H1 (cell line): ENCODE measurements around the gene KCNE4. TPM values are rescaled to one million over a fixed set of nuclear protein-coding genes. Genes with fewer than 3 reads are reported as not detected.

ENCODE experiments used
- CTCF ChIA-PET: fragments of 300-600 bp; sonication (Branson Sonifier 250); formaldehyde crosslinking; loops from one replicate; lab custom pipeline; 2021; ENCODE audit not compliant: partially characterized antibody; lab: Charles Lee
- POLR2A ChIA-PET: fragments of 300-600 bp; sonication (Branson Sonifier 250); formaldehyde crosslinking; loops from one replicate; lab custom pipeline; 2021; ENCODE audit warnings: inconsistent platforms; ENCODE audit not compliant: partially characterized antibody; lab: Charles Lee
- DNase-seq, 2 experiments: peaks; one replicate each; pipeline versions ENCODE4 v3.0.0 to v3.0.0-alpha.2; 2010 to 2022; ENCODE audit warnings: low spot score in 2 of 2, low read depth in 1 of 2, mixed read lengths in 1 of 2
- FAIRE-seq: peaks from 2 replicates; lab custom pipeline; 2011; peaks lifted over from hg19 to GRCh38; lab: Jason Lieb, UNC
- H2AFZ ChIP-seq: 2 replicates; pipeline ENCODE4 v1.8.1; 2012; ENCODE audit warnings: low read length, inconsistent platforms
- H2AK5ac ChIP-seq: 2 replicates; pipeline ENCODE4 v1.6.1; 2013; ENCODE audit warnings: low read depth, low read length
- H2BK120ac ChIP-seq: replicated peaks from 2 replicates; pipeline ENCODE3; 2013; ENCODE audit warnings: low read depth, low read length, inconsistent platforms
- H2BK12ac ChIP-seq: 2 replicates; pipeline ENCODE4 v1.6.1; 2013; ENCODE audit warnings: low read depth, low read length
- H2BK15ac ChIP-seq: 2 replicates; pipeline ENCODE4 v1.6.1; 2013; ENCODE audit warnings: low read length
- H2BK20ac ChIP-seq: 2 replicates; pipeline ENCODE4 v1.6.1; 2013; ENCODE audit warnings: low read length
- H2BK5ac ChIP-seq: 2 replicates; pipeline ENCODE4 v1.6.1; 2013; ENCODE audit warnings: low read depth, low read length
- H3K14ac ChIP-seq: 2 replicates; pipeline ENCODE4 v1.6.1; 2013; ENCODE audit warnings: inconsistent platforms; ENCODE audit not compliant: insufficient read length
- H3K18ac ChIP-seq: 2 replicates; pipeline ENCODE4 v1.6.1; 2013; ENCODE audit warnings: low read length; ENCODE audit errors: extremely low read depth
- H3K23ac ChIP-seq: 2 replicates; pipeline ENCODE4 v1.6.1; 2013; ENCODE audit warnings: inconsistent platforms; ENCODE audit not compliant: insufficient read length
- H3K23me2 ChIP-seq: 2 replicates; pipeline ENCODE4 v1.6.1; 2013; ENCODE audit warnings: low read depth, low read length
- H3K27ac ChIP-seq: 2 replicates; pipeline ENCODE4 v1.6.1; 2011; ENCODE audit warnings: low read depth, low read length, inconsistent platforms
- H3K27me3 ChIP-seq, 4 experiments: replicated peaks in 1 of 4; 1 replicate in 1 of 4; 2 replicates in 3 of 4; pipeline versions ENCODE4 v1.6.1 to v1.8.1; 2011 to 2013; ENCODE audit warnings: low read length in 3 of 4, mild to moderate bottlenecking in 3 of 4, inconsistent platforms in 2 of 4, mixed read lengths in 2 of 4, moderate library complexity in 1 of 4; ENCODE audit not compliant: control insufficient read depth in 3 of 4, insufficient read depth in 3 of 4; ENCODE audit errors: extremely low read depth in 1 of 4
- H3K36me3 ChIP-seq, 4 experiments: 2 replicates each; pipeline versions ENCODE4 v1.6.1 to v1.8.1; 2011 to 2013; ENCODE audit warnings: mild to moderate bottlenecking in 4 of 4, low read length in 3 of 4, moderate library complexity in 2 of 4, control low read depth in 1 of 4, inconsistent platforms in 1 of 4; ENCODE audit not compliant: insufficient read depth in 4 of 4, control insufficient read depth in 2 of 4
- H3K4ac ChIP-seq: replicated peaks from 2 replicates; pipeline ENCODE3; 2013; ENCODE audit warnings: low read length, low read depth, mixed read lengths, inconsistent platforms; ENCODE audit not compliant: insufficient read length
- H3K4me1 ChIP-seq, 4 experiments: replicated peaks in 1 of 4; 1 replicate in 1 of 4; 2 replicates in 3 of 4; pipeline versions ENCODE4 v1.6.1 to v1.8.1; 2011 to 2013; ENCODE audit warnings: low read length in 3 of 4, inconsistent platforms in 2 of 4, mixed read lengths in 1 of 4; ENCODE audit not compliant: insufficient read depth in 4 of 4, control insufficient read depth in 3 of 4
- H3K4me2 ChIP-seq, 2 experiments: 2 replicates each; pipeline versions ENCODE4 v1.6.1 to v1.8.1; 2011 to 2013; ENCODE audit warnings: low read depth in 2 of 2, low read length in 2 of 2, control low read depth in 1 of 2, inconsistent platforms in 1 of 2, mild to moderate bottlenecking in 1 of 2; ENCODE audit not compliant: insufficient read depth in 1 of 2
- H3K4me3 ChIP-seq, 4 experiments: fragments of 200-600, 300-600 bp in 1 of 4; sonication (generic), shearing (Covaris generic), sonication (Bioruptor Twin) in 1 of 4; 2 replicates each; pipeline versions ENCODE4 v1.5.1 to v1.8.1; 2011 to 2016; ENCODE audit warnings: low read length in 4 of 4, low read depth in 3 of 4, control low read depth in 2 of 4, inconsistent platforms in 2 of 4, mild to moderate bottlenecking in 2 of 4, mixed read lengths in 1 of 4, moderate library complexity in 1 of 4; ENCODE audit not compliant: insufficient read depth in 2 of 4; ENCODE audit errors: extremely low read depth in 1 of 4
- H3K56ac ChIP-seq: replicated peaks from 2 replicates; pipeline ENCODE3; 2013; ENCODE audit warnings: low read depth, mild to moderate bottlenecking, mixed read lengths, low read length, inconsistent platforms; ENCODE audit not compliant: insufficient read length
- H3K79me1 ChIP-seq: 2 replicates; pipeline ENCODE4 v1.6.1; 2013; ENCODE audit warnings: low read depth, low read length, control low read depth
- H3K79me2 ChIP-seq, 2 experiments: 2 replicates each; pipeline versions ENCODE4 v1.6.1 to v1.8.1; 2012 to 2013; ENCODE audit warnings: low read length in 2 of 2, mild to moderate bottlenecking in 2 of 2, inconsistent platforms in 1 of 2; ENCODE audit not compliant: insufficient read depth in 2 of 2, control insufficient read depth in 1 of 2
- H3K9ac ChIP-seq, 4 experiments: replicated peaks in 1 of 4; 1 replicate in 1 of 4; 2 replicates in 3 of 4; pipeline versions ENCODE4 v1.6.1 to v1.8.1; 2011 to 2013; ENCODE audit warnings: low read depth in 3 of 4, low read length in 3 of 4, control low read depth in 2 of 4, mild to moderate bottlenecking in 2 of 4, moderate library complexity in 2 of 4, inconsistent platforms in 1 of 4; ENCODE audit errors: extremely low read depth in 1 of 4
- H3K9me3 ChIP-seq, 2 experiments: 2 replicates each; pipeline versions ENCODE4 v1.6.1 to v1.8.1; 2012 to 2013; ENCODE audit warnings: mild to moderate bottlenecking in 2 of 2, moderate library complexity in 2 of 2, control low read depth in 1 of 2, inconsistent platforms in 1 of 2, low read depth in 1 of 2, low read length in 1 of 2, mixed read lengths in 1 of 2; ENCODE audit not compliant: insufficient read depth in 2 of 2
- H4K20me1 ChIP-seq, 2 experiments: replicated peaks in 1 of 2; 2 replicates each; pipeline versions ENCODE3 to v1.8.1; 2011 to 2013; ENCODE audit warnings: inconsistent platforms in 2 of 2, low read length in 2 of 2, mild to moderate bottlenecking in 1 of 2; ENCODE audit not compliant: insufficient read depth in 2 of 2, control insufficient read depth in 1 of 2
- H4K5ac ChIP-seq: 2 replicates; pipeline ENCODE4 v1.6.1; 2013; ENCODE audit warnings: low read length, low read depth, mixed read lengths, inconsistent platforms; ENCODE audit not compliant: insufficient read length
- H4K8ac ChIP-seq: 2 replicates; pipeline ENCODE4 v1.8.0; 2013; ENCODE audit warnings: mild to moderate bottlenecking, moderate library complexity, low read length, inconsistent platforms; ENCODE audit not compliant: insufficient read depth; ENCODE audit errors: extremely low read depth
- H4K91ac ChIP-seq: replicated peaks from 2 replicates; pipeline ENCODE3; 2013; ENCODE audit warnings: low read length, mixed read lengths, inconsistent platforms; ENCODE audit not compliant: insufficient read length
- HDAC6 ChIP-seq: IDR thresholded peaks from one replicate; pipeline ENCODE4 v1.7.1; 2012; ENCODE audit warnings: low read depth, mild to moderate bottlenecking, inconsistent platforms, low read length, moderate library complexity
- WGBS, 2 experiments: shearing (Covaris generic) in 1 of 2; methylation state at CpG; one replicate each; pipeline versions ENCODE4 v1.1.6 to v1.1.7; 2013 to 2015; ENCODE audit warnings: low lambda C conversion rate in 2 of 2, mixed read lengths in 2 of 2, inconsistent platforms in 1 of 2, low coverage in 1 of 2, missing lambda C conversion rate in 1 of 2; ENCODE audit not compliant: insufficient replicate concordance in 2 of 2, insufficient coverage in 1 of 2, insufficient read length in 1 of 2; ENCODE audit errors: extremely low coverage in 1 of 2, missing lambda C conversion rate in 1 of 2; 5-methylcytosine and 5-hydroxymethylcytosine counted together
- polyA plus RNA-seq, 7 experiments: library from polyadenylated mRNA; depleted of rRNA in 3 of 7; stranded (reverse) in 5 of 7; unstranded in 2 of 7; fragments of >200 nt in 5 of 7; fragments of 200-250 nt in 2 of 7; gene quantifications; 1 replicate in 5 of 7; 2 replicates in 1 of 7; 4 replicates in 1 of 7; pipeline versions ENCODE4 v1.2.1 to v1.2.3, GENCODE V29; 2011 to 2013; ENCODE audit warnings: missing spikeins in 2 of 7, mixed read lengths in 2 of 7
- total RNA-seq: library from RNA; stranded (reverse); fragmentation: NEBNext Ultra II Directional; extraction: Animal tissue kit (Norgen Biotek cat#: 25700); gene quantifications from 2 replicates; pipeline ENCODE4 v1.2.1, GENCODE V29; 2021

Gene KCNE4
- total and polyA plus RNA-seq, 2 of the 8 experiments (the other 6 are each of a cell fraction or from before 2014, with no cell fraction given) = 0.08 to 0.09 TPM

GRCh38 chr2:223029287-223029686 lies 22.7 kb upstream of the KCNE4 start:
- Histone ChIP-seq H3K9ac (no peak overlapping the region), H2BK12ac (no peak overlapping the region), H3K23ac (no peak overlapping the region), H3K79me1 (no peaks in the 10 kb centered on the region), H3K4me3 (no peak overlapping the region), H4K91ac (no peak overlapping the region), H4K20me1 (no peaks in the 10 kb centered on the region), H3K9me3 (peaks cover 21 to 23% of the 10 kb centered on the region in 2 experiments), H2AFZ (no peak overlapping the region), H3K14ac (no peak overlapping the region), H3K23me2 (no peaks in the 10 kb centered on the region; the same call in 1 of the 2 replicates), H3K18ac (no peak overlapping the region), H3K4me1 (peaks cover 0 to 3% (median 0%) of the 10 kb centered on the region in 4 experiments; a peak in 1 of 7 replicates), H2BK120ac (no peak overlapping the region), H2BK20ac (no peak overlapping the region), H3K4ac (no peak overlapping the region), H3K79me2 (no peaks in the 10 kb centered on the region), H3K36me3 (peaks cover 0 to 15% (median 0%) of the 10 kb centered on the region in 4 experiments; a peak in 3 of 8 replicates), H2AK5ac (no peak overlapping the region), H3K56ac (no peak overlapping the region), H2BK5ac (no peak overlapping the region), H4K5ac (no peak overlapping the region), H4K8ac (no peak overlapping the region), H3K27me3 (0 out of 7 replicates have a peak, but pooled peaks cover 0 to 1% (median 0%) of the 10 kb centered on the region in 4 experiments), H3K4me2 (no peak overlapping the region), H3K27ac (no peak overlapping the region), H2BK15ac (no peak overlapping the region)
- CTCF ChIA-PET = interaction anchor here (0.7 to 1.4 kb wide), 2 partner anchors 10 to 1625 kb away, joined by 3 read pairs; no protein-coding TSS in a partner anchor
- WGBS, 2 experiments = 68% methylated on average over 3 of the region's 3 CpGs; no CpG with 5 or more reads in 1 of the 2 experiments
- FAIRE-seq (no peak), DNase-seq (no peak)
- POLR2A ChIA-PET = no interaction called here
- TF ChIP-seq HDAC6 = no peak
